ENCODE results near the gene PTPRM.

The PTPRM gene

GRCh38 chr18:7750966-7751365 is 183.8 kb downstream of the PTPRM start:
- no peaks in the 10 kb centered on the region for H3K9me3 ChIP-seq (ENCODE audit: control insufficient read depth, low read length)
- H3K27ac ChIP-seq (ENCODE audit: low read depth, low read length, severe bottlenecking): no peak overlapping the region
- no peaks in the 10 kb centered on the region for H3K36me3 ChIP-seq (ENCODE audit: control insufficient read depth, insufficient read depth, low read length)
- 89 to 95% methylated on average over 1 to 3 of the region's 5 CpGs for WGBS, 2 experiments (ENCODE audit: insufficient coverage in 2 of 2)
- H3K4me3 ChIP-seq (ENCODE audit: extremely low read depth, insufficient read depth, low read length, poor library complexity, severe bottlenecking): no peak overlapping the region
- H3K4me1 ChIP-seq (ENCODE audit: control insufficient read depth, insufficient read depth, low read length, poor library complexity, severe bottlenecking): peaks cover 30% of the 10 kb centered on the region

DNA sequence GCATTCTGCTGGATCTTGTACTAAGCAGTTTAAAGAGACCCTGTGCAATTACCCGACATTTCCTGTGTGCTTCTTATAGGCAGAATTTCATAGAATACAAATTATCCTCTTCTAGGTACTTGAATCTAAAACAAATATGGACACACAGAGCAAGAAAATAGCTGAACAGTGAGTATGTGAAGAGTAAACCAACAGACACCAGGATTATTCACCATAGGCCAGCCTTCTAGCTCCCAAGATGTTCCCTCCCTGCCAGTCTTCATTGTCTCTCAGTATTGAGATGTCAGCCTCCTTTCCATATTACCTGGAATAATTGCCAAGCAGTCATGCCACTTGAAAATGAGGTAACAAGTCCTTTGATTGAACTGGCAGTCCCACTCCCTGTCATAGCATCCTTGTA is 187.1 kb downstream of the PTPRM start:
- peaks cover 18% of the 10 kb centered on the region for H3K4me1 ChIP-seq (ENCODE audit: control insufficient read depth, insufficient read depth, low read length, poor library complexity, severe bottlenecking)
- peak overlapping the region; percentile 20 for H3K27ac ChIP-seq (ENCODE audit: low read depth, low read length, severe bottlenecking)
- no peak overlapping the region for H3K4me3 ChIP-seq (ENCODE audit: extremely low read depth, insufficient read depth, low read length, poor library complexity, severe bottlenecking)
- no CpG with 5 or more reads among the region's 1 CpG for WGBS, 2 experiments (ENCODE audit: insufficient coverage in 2 of 2)
- H3K36me3 ChIP-seq (ENCODE audit: control insufficient read depth, insufficient read depth, low read length): no peaks in the 10 kb centered on the region
- H3K9me3 ChIP-seq (ENCODE audit: control insufficient read depth, low read length): no peaks in the 10 kb centered on the region

DNA sequence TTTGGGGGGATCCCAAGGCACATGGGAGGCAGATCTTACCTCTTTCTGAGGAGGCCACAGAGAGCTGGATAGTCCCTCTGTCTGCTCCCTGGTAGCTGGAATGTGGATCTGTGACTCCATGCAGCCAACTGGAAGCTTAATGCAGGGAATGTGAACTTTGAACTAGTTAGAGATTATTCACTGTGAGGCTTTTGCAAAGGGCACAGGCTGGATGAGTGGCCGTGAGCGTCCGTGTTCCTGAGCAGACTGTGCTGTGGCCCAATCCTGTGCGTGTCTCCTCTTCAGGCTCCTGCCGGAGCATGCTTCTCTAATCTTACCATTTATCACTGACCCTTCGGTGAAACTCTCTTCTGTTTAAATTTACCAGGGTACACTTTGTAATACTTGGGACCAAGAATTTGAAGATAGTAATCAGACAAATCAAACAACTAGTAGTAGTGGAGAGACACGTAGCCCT is 187.6 kb downstream of the PTPRM start:
- Histone ChIP-seq H3K4me3 (ENCODE audit: extremely low read depth, insufficient read depth, low read length, poor library complexity, severe bottlenecking) (no peak overlapping the region), H3K36me3 (ENCODE audit: control insufficient read depth, insufficient read depth, low read length) (no peaks in the 10 kb centered on the region), H3K9me3 (ENCODE audit: control insufficient read depth, low read length) (no peaks in the 10 kb centered on the region), H3K4me1 (ENCODE audit: control insufficient read depth, insufficient read depth, low read length, poor library complexity, severe bottlenecking) (peaks cover 13% of the 10 kb centered on the region), H3K27ac (ENCODE audit: low read depth, low read length, severe bottlenecking) (peak overlapping the region; percentile 20)
- 81 to 88% methylated on average over 5 of the region's 7 CpGs for WGBS, 2 experiments (ENCODE audit: insufficient coverage in 2 of 2)

GRCh38 chr18:7755753-7756475 is 188.8 kb downstream of the PTPRM start:
- 100% methylated on average over 1 of the region's 4 CpGs; no CpG with 5 or more reads in 1 of the 2 experiments for WGBS, 2 experiments (ENCODE audit: insufficient coverage in 2 of 2)
- no peaks in the 10 kb centered on the region for H3K9me3 ChIP-seq (ENCODE audit: control insufficient read depth, low read length)
- no peak overlapping the region for H3K4me3 ChIP-seq (ENCODE audit: extremely low read depth, insufficient read depth, low read length, poor library complexity, severe bottlenecking)
- no peaks in the 10 kb centered on the region for H3K36me3 ChIP-seq (ENCODE audit: control insufficient read depth, insufficient read depth, low read length)
- no peak overlapping the region for H3K27ac ChIP-seq (ENCODE audit: low read depth, low read length, severe bottlenecking)
- H3K4me1 ChIP-seq (ENCODE audit: control insufficient read depth, insufficient read depth, low read length, poor library complexity, severe bottlenecking): peaks cover 12% of the 10 kb centered on the region

- no peaks in the 10 kb centered on the region for H3K9me3 ChIP-seq (ENCODE audit: control insufficient read depth, low read length)
- peaks cover 17% of the 10 kb centered on the region for H3K4me1 ChIP-seq (ENCODE audit: control insufficient read depth, insufficient read depth, low read length, poor library complexity, severe bottlenecking)
- H3K36me3 ChIP-seq (ENCODE audit: control insufficient read depth, insufficient read depth, low read length): no peaks in the 10 kb centered on the region
- no peak overlapping the region for H3K4me3 ChIP-seq (ENCODE audit: extremely low read depth, insufficient read depth, low read length, poor library complexity, severe bottlenecking)
- H3K27ac ChIP-seq (ENCODE audit: low read depth, low read length, severe bottlenecking): no peak overlapping the region
- 86% methylated on average over 1 of the region's 2 CpGs; no CpG with 5 or more reads in 1 of the 2 experiments for WGBS, 2 experiments (ENCODE audit: insufficient coverage in 2 of 2)
Measured at GRCh38 chr18:7757175-7757574, 190.1 kb downstream of the PTPRM start.

- 67 to 80% methylated on average over 1 of the region's 2 CpGs for WGBS, 2 experiments (ENCODE audit: insufficient coverage in 2 of 2)
- H3K9me3 ChIP-seq (ENCODE audit: control insufficient read depth, low read length): no peaks in the 10 kb centered on the region
- H3K4me1 ChIP-seq (ENCODE audit: control insufficient read depth, insufficient read depth, low read length, poor library complexity, severe bottlenecking): peaks cover 17% of the 10 kb centered on the region
- no peaks in the 10 kb centered on the region for H3K36me3 ChIP-seq (ENCODE audit: control insufficient read depth, insufficient read depth, low read length)
- no peak overlapping the region for H3K27ac ChIP-seq (ENCODE audit: low read depth, low read length, severe bottlenecking)
- H3K4me3 ChIP-seq (ENCODE audit: extremely low read depth, insufficient read depth, low read length, poor library complexity, severe bottlenecking): no peak overlapping the region
Measured at GRCh38 chr18:7758764-7759163, 191.6 kb downstream of the PTPRM start.

GRCh38 chr18:7760967-7761948 is 194.1 kb downstream of the PTPRM start:
- H3K36me3 ChIP-seq (ENCODE audit: control insufficient read depth, insufficient read depth, low read length): no peaks in the 10 kb centered on the region
- 92 to 100% methylated on average over 2 to 4 of the region's 6 CpGs for WGBS, 2 experiments (ENCODE audit: insufficient coverage in 2 of 2)
- H3K4me1 ChIP-seq (ENCODE audit: control insufficient read depth, insufficient read depth, low read length, poor library complexity, severe bottlenecking): peaks cover 5% of the 10 kb centered on the region
- H3K9me3 ChIP-seq (ENCODE audit: control insufficient read depth, low read length): no peaks in the 10 kb centered on the region
- H3K4me3 ChIP-seq (ENCODE audit: extremely low read depth, insufficient read depth, low read length, poor library complexity, severe bottlenecking): no peak overlapping the region
- H3K27ac ChIP-seq (ENCODE audit: low read depth, low read length, severe bottlenecking): no peak overlapping the region

- Histone ChIP-seq H3K27ac (ENCODE audit: low read depth, low read length, severe bottlenecking) (no peak overlapping the region), H3K4me3 (ENCODE audit: extremely low read depth, insufficient read depth, low read length, poor library complexity, severe bottlenecking) (no peak overlapping the region), H3K36me3 (ENCODE audit: control insufficient read depth, insufficient read depth, low read length) (no peaks in the 10 kb centered on the region), H3K9me3 (ENCODE audit: control insufficient read depth, low read length) (no peaks in the 10 kb centered on the region), H3K4me1 (ENCODE audit: control insufficient read depth, insufficient read depth, low read length, poor library complexity, severe bottlenecking) (peaks cover 5% of the 10 kb centered on the region)
- 79 to 84% methylated on average over 2 of the region's 2 CpGs for WGBS, 2 experiments (ENCODE audit: insufficient coverage in 2 of 2)
Measured at GRCh38 chr18:7764405-7764804, 197.3 kb downstream of the PTPRM start.

- H3K27ac ChIP-seq (ENCODE audit: low read depth, low read length, severe bottlenecking): no peak overlapping the region
- no peak overlapping the region for H3K4me3 ChIP-seq (ENCODE audit: extremely low read depth, insufficient read depth, low read length, poor library complexity, severe bottlenecking)
- no peaks in the 10 kb centered on the region for H3K9me3 ChIP-seq (ENCODE audit: control insufficient read depth, low read length)
- no peaks in the 10 kb centered on the region for H3K36me3 ChIP-seq (ENCODE audit: control insufficient read depth, insufficient read depth, low read length)
- peaks cover 3% of the 10 kb centered on the region for H3K4me1 ChIP-seq (ENCODE audit: control insufficient read depth, insufficient read depth, low read length, poor library complexity, severe bottlenecking)
- WGBS, 2 experiments (ENCODE audit: insufficient coverage in 2 of 2): 74 to 75% methylated on average over 2 to 4 of the region's 4 CpGs
Measured at GRCh38 chr18:7766346-7766745, 199.2 kb downstream of the PTPRM start.

GRCh38 chr18:7766817-7767216 is 199.7 kb downstream of the PTPRM start:
- 100% methylated on average over 1 of the region's 1 CpG for WGBS, 2 experiments (ENCODE audit: insufficient coverage in 2 of 2)
- H3K9me3 ChIP-seq (ENCODE audit: control insufficient read depth, low read length): no peaks in the 10 kb centered on the region
- no peak overlapping the region for H3K4me3 ChIP-seq (ENCODE audit: extremely low read depth, insufficient read depth, low read length, poor library complexity, severe bottlenecking)
- H3K27ac ChIP-seq (ENCODE audit: low read depth, low read length, severe bottlenecking): no peak overlapping the region
- H3K4me1 ChIP-seq (ENCODE audit: control insufficient read depth, insufficient read depth, low read length, poor library complexity, severe bottlenecking): peaks cover 1% of the 10 kb centered on the region
- no peaks in the 10 kb centered on the region for H3K36me3 ChIP-seq (ENCODE audit: control insufficient read depth, insufficient read depth, low read length)

All from mesodermal cell (in vitro differentiated cells).